ENCODE measurements around the gene EXO1.

The EXO1 gene

GRCh38 chr1:241896670-241896962 is 48.6 kb downstream of the EXO1 start:
- DNase-seq, result no peak

GRCh38 chr1:241899210-241899609 is 51.2 kb downstream of the EXO1 start:
- DNase-seq, result no peak

DNA sequence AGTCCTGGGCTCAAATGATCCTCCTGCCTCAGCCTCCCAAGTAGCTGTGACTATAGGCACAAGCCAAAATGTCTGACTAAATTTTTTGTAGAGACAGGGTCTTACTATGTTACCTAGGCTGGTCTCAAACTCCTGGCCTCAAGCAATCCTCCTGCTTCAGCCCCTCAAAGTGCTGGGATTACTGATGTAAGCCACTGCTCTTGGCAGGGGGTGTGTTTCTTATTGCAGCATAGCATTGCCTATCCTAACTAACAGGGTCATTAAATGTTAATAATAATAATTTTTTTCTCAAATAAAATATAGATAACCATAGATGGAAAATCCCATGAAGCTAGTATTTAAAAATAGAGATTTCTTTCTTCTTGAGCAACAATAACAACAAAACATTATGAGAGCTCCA is 52.4 kb downstream of the EXO1 start:
- no peak for DNase-seq

DNA sequence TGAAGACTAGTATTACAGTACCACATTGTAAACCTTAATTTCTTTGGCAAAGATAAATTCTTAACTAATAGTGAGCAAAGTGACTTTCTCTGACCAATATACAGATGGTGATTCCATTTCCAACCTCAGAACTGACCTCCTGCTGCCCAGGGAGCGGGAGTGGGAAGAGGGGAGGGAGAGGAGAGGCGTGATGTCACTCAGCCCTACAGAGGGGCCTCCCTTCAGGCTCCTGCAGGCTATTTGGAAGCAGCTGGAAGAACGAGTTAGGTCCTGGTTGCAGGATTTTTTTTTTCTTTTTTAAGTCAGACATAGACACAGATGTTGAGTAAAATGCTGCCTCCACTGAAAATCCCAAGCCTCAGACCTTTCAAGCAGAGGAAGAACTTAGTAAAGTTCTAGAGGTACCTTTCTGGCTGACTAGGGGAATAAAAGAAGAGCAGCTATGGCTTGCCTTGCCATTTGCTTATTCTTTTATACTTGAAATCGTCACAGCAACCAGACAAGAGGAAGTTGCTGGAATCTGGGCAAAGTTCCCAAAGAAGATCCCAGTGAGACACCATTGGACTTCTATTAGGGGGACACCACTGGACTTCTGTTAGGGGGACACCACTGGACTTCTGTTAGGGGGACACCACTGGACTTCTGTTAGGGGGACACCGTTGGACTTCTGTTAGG is 54.5 kb downstream of the EXO1 start:
- no peak for DNase-seq

GRCh38 chr1:241916196-241916595 is 68.2 kb downstream of the EXO1 start:
- no peak for DNase-seq

- DNase-seq, result no peak
Observed at GRCh38 chr1:241917487-241917886, 69.5 kb downstream of the EXO1 start.

GRCh38 chr1:241918879-241919278 is 70.9 kb downstream of the EXO1 start:
- DNase-seq, result no peak

GRCh38 chr1:241924080-241924808 is 76.2 kb downstream of the EXO1 start:
- no peak for DNase-seq

DNA sequence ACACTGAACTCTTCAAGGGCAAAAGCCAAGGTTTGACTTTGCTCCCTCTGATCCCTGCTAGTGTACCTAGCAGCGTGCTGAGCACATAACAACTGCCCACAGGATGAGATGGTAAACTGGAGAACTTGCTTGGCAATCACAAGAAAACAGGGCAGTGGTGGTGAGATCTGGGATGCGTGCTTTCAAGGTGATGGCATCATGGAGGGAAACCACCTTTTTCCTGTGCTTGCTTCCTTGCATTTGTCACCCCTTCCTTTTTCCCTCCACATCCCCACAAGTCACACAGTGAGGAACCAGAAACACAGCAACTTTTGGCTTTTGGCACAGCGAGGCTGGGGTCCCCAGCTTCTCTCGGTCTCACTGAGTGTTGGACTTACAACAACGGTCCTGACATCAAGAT is 78.1 kb downstream of the EXO1 start:
- no peak for DNase-seq

GRCh38 chr1:241927321-241927720 is 79.3 kb downstream of the EXO1 start:
- no peak for DNase-seq

- no peak for DNase-seq
Observed at GRCh38 chr1:241932845-241933244, 84.8 kb downstream of the EXO1 start.

DNA sequence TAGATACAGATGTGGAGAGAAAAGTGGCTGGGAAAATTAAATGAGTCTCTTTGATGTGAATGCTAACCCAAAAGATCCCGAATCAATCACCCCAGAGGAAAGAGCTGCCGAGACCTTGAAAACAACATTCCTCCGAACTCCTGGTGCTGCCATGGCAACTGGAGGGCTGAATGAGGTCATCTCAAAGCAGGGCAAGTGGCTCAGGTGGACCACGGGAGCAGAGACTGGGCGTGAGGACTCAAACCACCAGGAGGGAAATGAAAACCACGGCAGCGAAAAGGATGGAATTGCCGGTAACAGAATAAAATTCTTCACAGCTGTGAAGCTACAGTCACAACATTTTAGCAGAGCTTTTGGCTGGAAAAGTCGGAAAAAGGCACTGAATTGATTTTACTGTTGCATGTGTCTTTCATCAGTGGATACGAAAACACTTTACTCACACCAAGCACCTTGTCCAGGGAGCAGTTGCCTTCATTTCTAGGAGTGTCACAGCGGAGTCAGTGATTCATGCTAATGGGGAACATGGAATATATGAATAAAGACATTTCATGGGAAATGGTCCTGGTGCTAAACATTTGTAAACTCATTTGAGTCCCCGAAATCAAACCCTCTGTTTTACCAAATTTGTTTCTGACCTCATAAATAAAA is 86.3 kb downstream of the EXO1 start:
- DNase-seq, result no peak

DNA sequence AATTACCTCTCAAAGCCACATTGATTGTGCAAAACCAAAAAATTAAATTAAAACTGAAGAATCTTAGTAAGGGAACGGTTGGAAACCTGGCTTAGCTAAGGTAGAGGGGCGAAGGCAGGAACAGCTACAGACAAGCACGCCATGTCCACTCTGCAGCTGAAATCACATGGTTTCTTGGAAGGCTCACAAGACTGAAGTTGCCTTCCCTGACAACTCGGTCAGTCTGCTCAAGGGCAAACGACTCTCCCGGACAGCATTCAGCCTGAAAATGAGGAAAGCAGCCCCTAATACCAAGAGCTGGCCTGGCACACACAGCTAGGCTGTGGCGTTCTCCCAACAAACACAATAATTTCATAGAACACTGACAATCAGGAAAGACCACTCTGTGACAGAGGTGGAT is 86.9 kb downstream of the EXO1 start:
- no peak for DNase-seq
